Astrocyte of the cerebellum (primary cell): ENCODE measurements around the gene IQSEC1.

Source experiments
- DNase-seq: peaks from one replicate; pipeline ENCODE4 v3.0.0-alpha.2; 2011; ENCODE audit warnings: low read depth
- H3K4me3 ChIP-seq: 2 replicates; pipeline ENCODE4 v1.5.1; 2011; ENCODE audit warnings: mild to moderate bottlenecking, low read depth, low read length, moderate library complexity
- in situ Hi-C: cut with HindIII; loops from 2 replicates; pipeline ENCODE4 v1.10.0; 2017; ENCODE audit warnings: low sequenced_read_pairs
- TF ChIP-seq, protein P1 (sequence below): IDR thresholded peaks from 2 replicates; pipeline ENCODE4 v1.5.1; 2012; ENCODE audit warnings: low read length, low read depth, moderate library complexity, mild to moderate bottlenecking; ENCODE audit errors: missing control alignments

IQSEC1 gene

DNA sequence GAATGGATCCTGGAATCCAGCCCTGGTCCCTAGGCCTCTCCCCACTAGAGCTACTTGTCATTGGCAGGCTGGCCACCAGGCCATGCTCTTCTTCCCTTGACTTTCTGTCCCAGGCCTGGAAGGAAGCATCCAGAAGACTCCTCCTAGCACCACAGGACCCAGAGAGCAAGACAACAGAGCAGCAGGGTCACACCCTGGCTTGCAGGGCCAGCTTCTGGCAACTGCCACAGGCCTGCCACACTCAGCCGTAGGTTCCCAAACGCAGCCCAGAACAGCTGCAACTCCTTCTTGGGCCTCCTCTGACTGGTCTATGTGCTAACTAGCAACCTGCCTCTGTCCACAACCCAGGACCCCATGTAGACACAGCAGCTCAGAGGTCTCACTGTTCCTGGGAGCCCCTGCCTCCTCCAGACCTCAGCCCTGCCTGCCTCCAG, 195.1 kb downstream of the IQSEC1 start:
- DNase-seq, result no peak
- in situ Hi-C loops, result no loop called here
- TF ChIP-seq, protein P1, sequence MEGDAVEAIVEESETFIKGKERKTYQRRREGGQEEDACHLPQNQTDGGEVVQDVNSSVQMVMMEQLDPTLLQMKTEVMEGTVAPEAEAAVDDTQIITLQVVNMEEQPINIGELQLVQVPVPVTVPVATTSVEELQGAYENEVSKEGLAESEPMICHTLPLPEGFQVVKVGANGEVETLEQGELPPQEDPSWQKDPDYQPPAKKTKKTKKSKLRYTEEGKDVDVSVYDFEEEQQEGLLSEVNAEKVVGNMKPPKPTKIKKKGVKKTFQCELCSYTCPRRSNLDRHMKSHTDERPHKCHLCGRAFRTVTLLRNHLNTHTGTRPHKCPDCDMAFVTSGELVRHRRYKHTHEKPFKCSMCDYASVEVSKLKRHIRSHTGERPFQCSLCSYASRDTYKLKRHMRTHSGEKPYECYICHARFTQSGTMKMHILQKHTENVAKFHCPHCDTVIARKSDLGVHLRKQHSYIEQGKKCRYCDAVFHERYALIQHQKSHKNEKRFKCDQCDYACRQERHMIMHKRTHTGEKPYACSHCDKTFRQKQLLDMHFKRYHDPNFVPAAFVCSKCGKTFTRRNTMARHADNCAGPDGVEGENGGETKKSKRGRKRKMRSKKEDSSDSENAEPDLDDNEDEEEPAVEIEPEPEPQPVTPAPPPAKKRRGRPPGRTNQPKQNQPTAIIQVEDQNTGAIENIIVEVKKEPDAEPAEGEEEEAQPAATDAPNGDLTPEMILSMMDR, result no peak
- H3K4me3 ChIP-seq, result no peak overlapping the region

DNA sequence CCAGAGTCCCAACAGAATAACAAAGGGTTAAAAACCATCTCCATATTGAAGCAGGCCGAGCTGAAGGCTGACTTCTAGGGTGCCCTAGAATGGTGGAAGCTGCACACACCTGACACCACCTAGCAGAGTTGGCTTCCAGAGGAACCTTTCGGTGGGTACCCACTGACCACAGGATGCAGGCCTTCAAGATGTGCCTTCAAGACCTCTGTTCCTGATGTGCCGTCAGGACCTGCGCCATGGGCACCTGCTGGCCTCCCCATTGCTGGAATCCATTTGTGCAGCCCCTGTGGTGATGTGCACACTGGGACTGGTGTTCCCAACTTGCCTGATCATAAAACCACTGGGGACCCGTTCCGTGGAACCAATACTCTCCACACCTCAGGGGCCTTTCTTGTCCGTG, 196.2 kb downstream of the IQSEC1 start:
- H3K4me3 ChIP-seq, result no peak overlapping the region
- in situ Hi-C loops, result no loop called here
- DNase-seq, result no peak
- TF ChIP-seq, protein P1, result no peak

GRCh38 chr3:12875857-12876836, 197.1 kb downstream of the IQSEC1 start:
- in situ Hi-C loops, result no loop called here
- TF ChIP-seq, protein P1, result peak; percentile 27
- H3K4me3 ChIP-seq, result peak overlapping the region; percentile 22
- no peak for DNase-seq

- in situ Hi-C loops, result no loop called here
- H3K4me3 ChIP-seq, result no peak overlapping the region
- DNase-seq, result no peak
- TF ChIP-seq, protein P1, result no peak
These were observed 201.7 kb downstream of the IQSEC1 start for GRCh38 chr3:12871404-12871983.

- DNase-seq, result no peak
- H3K4me3 ChIP-seq, result no peak overlapping the region
- TF ChIP-seq, protein P1, result no peak
- in situ Hi-C loops, result no loop called here
These were observed 202.3 kb downstream of the IQSEC1 start for GRCh38 chr3:12870942-12871341.

GRCh38 chr3:12869035-12869621, 204.1 kb downstream of the IQSEC1 start:
- no peak overlapping the region for H3K4me3 ChIP-seq
- TF ChIP-seq, protein P1, result no peak
- in situ Hi-C loops, result no loop called here
- DNase-seq, result no peak
